NCI-H2196 (cell line): ENCODE measurements around the gene TNFRSF14.
"Not testable (repeated sequence)": the region's sequence is repeated elsewhere in the genome, so short reads cannot be mapped to it uniquely, and the experiment has no call there.

Experiments used
- DNase-seq: peaks from one replicate; lab custom pipeline; 2025; ENCODE audit not compliant: unreplicated experiment; lab: John Stamatoyannopoulos, UW

TNFRSF14 gene

GRCh38 chr1:2553076-2553475 lies 3.1 kb upstream of the TNFRSF14 start:
- DNase-seq = not testable (repeated sequence)

DNA sequence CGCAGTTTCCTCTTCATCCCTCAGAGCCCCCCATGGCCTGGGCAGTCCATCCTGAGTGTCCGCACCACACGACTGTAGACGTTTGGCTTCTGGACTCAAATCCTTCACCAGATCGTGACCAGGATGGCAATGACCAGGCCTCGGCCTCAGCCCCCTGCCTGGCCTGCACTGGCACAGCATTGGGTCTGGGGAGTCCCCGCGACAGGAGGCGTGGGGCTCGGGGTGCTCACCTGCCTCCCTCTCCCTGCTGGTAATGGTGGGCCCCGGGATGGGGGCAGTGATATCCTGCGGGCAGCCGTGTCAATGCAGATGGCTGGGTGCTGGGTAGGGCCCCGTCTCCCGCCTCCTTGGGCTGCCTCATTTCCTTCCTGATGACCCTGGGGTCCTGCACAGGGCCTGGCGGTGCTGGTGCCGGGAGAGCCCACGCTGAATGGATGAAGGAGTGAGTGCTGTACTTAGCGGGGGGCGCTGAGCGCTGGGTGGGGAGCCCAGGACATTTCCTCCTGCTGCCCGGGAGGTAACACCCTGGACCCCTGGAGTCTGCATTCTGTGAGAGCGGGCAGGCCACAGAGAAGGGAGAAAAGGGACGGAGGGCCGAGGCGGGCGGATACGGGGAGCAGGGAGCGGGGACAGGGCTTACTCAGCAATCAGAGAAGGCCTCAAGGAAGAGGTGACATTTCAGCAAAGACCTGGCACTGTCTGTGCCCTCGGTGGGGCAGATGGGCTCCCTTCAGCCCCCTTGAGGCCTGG lies 2.1 kb upstream of the TNFRSF14 start:
- no peak for DNase-seq

DNA sequence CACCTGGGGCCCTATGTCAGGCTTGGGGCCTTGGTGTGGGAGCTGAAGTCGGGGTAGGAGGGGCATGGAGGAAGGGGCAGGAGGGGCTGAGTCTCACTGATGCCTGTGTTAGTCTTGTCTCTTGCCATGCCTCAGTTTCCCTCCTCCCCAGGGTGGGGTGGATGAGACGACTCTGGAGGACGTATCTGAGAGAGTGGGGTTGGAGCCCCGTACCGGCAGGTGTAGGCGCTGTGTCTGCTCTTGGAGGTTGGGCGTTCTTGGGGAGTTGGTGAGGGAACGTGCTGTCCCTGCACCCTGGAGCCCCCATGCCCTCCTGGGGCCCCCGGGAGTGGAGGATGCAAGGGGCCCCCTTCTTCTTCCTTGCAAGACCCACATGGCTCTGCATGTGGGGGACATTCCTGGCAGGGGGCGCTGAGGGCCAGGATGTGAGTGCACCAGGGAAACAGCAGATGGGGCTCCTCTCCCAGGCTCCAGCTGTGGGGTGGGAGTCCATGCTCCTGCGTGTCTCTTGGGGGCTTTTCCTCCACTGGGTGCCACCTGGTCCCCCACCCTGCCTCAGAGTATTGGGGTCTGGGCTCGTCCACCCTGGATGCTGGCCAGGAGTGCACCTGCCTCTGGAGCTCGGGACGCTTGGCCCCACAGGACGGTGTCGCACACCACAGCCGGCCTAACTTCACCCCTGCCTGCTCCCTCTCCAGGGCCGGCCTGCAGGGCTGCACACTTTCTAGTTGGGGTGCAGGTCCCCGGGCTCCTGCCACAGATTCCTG lies 1.4 kb upstream of the TNFRSF14 start:
- DNase-seq = no peak

DNA sequence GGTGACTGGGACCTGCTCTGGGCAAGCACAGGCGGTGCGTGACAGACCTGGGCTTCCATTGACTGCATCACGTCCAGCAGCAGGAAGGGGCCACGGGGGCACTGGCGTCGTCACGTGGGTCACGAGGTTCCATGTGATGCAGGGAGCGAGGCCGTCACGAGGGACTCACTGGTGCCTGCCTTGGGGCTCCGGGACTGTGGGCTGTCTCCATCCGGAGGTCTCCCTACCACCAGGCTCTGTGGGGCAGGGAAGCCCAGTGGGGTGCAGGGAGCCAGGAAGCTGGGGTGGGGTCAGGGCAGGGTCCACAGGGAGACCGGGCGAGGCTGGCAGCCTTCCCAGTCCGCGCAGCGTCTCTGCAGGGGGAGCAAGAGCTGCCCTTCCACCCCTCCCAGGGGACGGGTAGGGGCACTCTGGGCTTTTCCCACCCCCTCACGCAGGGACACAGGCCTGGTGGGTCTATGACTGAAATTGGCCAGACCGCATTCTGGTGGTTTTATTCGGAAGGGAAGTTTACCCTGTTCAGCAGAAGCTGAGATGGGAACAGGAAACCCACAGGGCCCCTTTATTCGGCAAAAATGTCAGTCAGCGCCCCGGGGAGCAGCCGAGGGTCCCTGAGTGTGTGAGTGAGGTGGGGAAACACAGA lies 416 bp upstream of the TNFRSF14 start:
- DNase-seq = peak; percentile 39

- no peak for DNase-seq
These were observed 709 bp downstream of the TNFRSF14 start for GRCh38 chr1:2556678-2557481.

DNA sequence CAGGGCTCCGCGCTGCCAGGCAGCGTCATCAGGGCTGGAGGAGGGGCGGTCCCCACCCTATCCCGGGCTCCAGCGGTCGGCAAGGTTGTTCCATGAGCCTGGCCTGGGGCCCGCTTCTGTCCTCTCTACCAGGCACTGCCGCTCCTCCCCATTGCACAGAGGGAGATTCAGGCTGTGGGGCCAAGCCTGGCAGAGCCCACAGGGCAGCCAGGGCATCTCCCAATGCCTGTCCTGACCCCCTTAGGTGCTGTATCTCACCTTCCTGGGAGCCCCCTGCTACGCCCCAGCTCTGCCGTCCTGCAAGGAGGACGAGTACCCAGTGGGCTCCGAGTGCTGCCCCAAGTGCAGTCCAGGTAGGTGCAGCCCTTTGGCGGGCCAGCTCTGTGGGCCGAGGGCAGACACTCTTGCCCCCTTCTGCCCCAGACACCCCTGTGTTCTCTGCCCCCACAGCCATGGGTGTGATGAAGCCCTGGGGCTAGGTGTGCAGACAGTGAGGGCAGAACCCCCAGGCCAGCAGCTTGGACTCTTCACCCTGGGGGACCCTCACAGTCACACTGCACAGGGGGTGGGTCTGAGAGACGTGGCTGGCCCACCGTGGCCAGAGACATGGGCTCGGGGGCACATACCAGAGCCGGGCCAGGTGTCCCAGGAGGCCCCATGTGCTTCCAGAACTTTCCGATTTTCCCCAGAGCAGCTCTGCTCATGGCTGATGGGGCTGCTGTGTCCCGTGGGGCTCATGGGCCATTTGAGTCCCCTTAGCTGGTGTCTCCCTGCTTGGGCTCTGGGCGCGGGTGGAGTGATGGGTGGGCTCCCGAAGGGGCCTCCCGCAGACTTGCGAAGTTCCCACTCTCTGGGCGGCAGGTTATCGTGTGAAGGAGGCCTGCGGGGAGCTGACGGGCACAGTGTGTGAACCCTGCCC lies 1.6 kb downstream of the TNFRSF14 start:
- no peak for DNase-seq

- DNase-seq = no peak
These were observed 2.2 kb downstream of the TNFRSF14 start for GRCh38 chr1:2558420-2558819.

DNA sequence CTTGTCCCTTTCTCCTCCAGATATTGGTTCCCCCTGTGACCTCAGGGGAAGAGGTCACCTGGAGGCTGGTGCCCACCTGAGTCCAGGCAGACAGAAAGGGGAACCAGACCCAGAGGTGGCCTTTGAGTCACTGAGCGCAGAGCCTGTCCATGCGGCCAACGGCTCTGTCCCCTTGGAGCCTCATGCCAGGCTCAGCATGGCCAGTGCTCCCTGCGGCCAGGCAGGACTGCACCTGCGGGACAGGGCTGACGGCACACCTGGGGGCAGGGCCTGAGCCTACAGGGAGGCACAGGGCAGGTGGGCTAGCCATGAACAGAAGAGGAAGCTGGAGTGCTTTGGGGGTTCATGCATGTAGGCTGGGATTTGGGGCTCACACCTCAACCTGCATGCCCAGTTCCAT lies 2.7 kb downstream of the TNFRSF14 start:
- no peak for DNase-seq

DNA sequence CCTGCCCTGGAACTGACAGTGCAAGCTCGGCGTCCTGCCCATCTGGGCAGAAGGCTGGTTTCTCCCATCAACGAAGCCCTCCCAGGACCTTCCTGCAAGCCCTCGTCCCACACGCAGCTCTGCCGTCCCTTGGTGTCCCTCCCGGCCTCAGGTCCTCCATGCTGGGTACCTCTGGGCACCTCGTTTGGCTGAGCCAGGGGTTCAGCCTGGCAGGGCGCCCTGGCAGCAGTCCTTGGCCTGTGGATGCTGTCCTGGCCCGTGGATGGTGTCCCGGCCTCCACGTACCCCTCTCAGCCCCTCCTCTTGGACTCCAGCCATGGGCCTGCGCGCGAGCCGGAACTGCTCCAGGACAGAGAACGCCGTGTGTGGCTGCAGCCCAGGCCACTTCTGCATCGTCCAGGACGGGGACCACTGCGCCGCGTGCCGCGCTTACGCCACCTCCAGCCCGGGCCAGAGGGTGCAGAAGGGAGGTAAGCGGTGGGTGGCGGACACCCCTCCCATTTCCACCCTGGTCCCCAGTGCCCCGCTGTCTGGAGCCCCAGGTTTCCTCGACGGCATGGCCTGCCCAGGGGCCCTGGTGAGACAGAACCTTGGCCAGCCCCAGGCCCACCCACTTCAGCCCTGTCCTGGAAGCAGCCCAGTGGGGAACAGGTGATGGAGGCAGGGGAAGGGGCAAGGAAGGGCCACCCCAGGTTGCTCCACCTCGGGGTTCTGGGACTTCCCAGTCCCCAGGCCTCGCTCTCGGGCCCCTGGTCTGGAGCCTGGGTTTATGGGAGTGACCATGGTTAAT lies 3.5 kb downstream of the TNFRSF14 start:
- no peak for DNase-seq

GRCh38 chr1:2560299-2561073 lies 4.3 kb downstream of the TNFRSF14 start:
- no peak for DNase-seq

- no peak for DNase-seq
These were observed 5.3 kb downstream of the TNFRSF14 start for GRCh38 chr1:2561446-2561845.

DNA sequence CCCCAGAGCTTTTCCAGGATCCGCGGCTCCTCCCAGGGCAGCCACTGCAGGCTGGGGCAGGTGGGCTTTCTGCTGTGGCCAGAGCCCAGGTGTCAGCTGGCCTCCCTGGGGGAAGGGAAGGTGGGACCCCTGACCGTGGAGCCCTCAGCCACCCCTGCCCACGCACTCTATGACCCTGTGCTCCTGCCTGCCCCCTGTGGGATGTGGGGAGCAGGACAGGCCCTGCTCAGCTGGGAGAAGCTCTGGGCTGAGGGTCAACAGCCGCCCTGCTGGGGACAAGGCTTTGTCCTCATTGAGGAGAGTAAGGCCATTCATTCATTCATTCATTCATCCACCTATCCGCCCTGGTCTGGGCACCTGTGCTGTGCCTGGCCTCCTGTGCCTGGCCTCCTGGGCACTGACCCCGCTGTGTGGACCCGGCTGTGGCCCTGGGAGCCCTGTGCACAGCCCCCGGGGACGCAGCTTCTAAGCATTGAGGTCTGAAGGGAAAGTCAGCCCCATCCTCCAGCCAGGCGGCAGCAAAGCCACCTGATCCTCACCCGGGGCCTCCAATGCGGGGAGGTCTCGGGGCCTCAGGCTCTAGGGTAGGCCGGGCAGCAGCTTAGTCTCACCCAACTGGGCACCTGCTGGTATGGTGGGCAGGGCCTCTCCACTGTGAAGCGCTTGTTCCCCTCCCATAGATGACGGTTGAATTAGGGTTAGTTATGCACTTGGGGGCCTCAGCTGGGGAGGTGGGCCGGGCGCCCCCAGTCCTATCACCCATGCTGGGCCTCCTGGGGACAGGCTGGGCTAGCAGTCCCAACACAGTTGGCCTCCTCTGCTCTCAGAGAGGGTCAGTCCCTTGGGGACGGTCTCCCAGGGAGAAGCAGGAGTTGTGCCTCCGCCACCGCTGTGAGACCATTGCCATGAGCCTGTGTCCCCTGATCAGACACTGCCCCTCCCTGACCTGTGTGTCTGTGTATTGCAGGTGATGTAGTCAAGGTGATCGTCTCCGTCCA lies 6.0 kb downstream of the TNFRSF14 start:
- no peak for DNase-seq

DNA sequence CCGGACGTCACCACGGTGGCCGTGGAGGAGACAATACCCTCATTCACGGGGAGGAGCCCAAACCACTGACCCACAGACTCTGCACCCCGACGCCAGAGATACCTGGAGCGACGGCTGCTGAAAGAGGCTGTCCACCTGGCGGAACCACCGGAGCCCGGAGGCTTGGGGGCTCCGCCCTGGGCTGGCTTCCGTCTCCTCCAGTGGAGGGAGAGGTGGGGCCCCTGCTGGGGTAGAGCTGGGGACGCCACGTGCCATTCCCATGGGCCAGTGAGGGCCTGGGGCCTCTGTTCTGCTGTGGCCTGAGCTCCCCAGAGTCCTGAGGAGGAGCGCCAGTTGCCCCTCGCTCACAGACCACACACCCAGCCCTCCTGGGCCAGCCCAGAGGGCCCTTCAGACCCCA lies 7.0 kb downstream of the TNFRSF14 start:
- DNase-seq = no peak

- DNase-seq = no peak
These were observed 8.0 kb downstream of the TNFRSF14 start for GRCh38 chr1:2564006-2564814.

- no peak for DNase-seq
These were observed 8.7 kb downstream of the TNFRSF14 start for GRCh38 chr1:2564815-2565374.
